Retinal pigment epithelial cell (primary cell): ENCODE measurements around the gene NRARP.

Experiments
- DNase-seq: peaks from one replicate; pipeline ENCODE4 v3.0.0-alpha.2; 2010; ENCODE audit warnings: low read depth
- H3K4me3 ChIP-seq: 2 replicates; pipeline ENCODE4 v1.5.1; 2011; ENCODE audit warnings: mild to moderate bottlenecking, low read length, control low read depth, moderate library complexity
- TF ChIP-seq, protein P1 (sequence below): conservative IDR thresholded peaks from 2 replicates; pipeline ENCODE4 v1.5.1; 2011; ENCODE audit warnings: low read depth, low read length, control low read depth, inconsistent platforms

Gene NRARP

DNA sequence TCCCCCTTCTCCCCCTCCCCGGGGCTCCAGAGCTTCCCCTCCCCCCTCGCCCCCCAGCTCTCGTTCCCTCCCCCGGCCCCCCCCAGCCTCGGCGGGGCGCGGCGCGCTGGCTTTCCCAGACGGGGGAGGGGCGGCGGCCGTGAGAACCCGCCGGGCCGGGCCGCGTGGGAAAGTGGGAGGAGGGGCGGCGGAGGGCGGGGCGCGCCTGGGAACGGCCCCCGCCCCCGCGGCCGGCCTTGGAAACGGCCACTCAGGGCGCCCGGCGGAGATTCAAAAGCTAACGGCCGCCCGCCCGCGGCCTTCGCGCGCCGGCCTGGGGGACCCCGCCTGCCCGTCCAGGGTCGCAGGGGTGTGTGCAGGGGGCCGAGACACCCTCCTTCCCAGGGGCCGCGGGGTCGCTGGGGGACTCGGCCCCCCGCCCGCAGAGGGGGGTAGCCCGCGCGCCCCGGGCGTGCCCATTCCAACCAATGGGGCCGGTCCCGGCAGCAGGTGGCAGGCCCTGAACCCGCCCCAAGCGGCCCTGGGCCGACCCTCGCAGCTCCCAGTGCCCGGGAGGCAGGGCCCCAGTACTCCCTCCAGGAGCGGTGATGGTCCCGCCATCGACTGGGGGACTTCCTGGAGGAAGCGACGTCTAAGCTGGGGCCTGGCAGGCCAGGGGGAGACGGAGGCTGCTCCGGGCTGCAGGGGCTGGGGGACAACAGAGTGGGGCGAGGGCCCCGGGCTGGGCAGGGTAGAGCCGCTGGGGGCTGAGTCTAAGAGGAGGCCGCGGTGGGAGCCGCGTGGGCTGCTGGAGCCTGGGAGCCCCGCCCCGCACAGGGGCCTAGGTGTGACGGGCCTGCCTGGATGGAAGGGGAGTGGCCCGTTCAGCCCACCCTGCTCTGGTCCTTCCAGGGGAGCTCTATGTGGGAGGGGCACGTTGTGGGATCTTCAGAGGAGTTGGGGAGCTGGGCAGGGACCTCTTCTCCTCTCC lies 14.2 kb upstream of the NRARP start:
- H3K4me3 ChIP-seq = no peak overlapping the region
- TF ChIP-seq, protein P1, sequence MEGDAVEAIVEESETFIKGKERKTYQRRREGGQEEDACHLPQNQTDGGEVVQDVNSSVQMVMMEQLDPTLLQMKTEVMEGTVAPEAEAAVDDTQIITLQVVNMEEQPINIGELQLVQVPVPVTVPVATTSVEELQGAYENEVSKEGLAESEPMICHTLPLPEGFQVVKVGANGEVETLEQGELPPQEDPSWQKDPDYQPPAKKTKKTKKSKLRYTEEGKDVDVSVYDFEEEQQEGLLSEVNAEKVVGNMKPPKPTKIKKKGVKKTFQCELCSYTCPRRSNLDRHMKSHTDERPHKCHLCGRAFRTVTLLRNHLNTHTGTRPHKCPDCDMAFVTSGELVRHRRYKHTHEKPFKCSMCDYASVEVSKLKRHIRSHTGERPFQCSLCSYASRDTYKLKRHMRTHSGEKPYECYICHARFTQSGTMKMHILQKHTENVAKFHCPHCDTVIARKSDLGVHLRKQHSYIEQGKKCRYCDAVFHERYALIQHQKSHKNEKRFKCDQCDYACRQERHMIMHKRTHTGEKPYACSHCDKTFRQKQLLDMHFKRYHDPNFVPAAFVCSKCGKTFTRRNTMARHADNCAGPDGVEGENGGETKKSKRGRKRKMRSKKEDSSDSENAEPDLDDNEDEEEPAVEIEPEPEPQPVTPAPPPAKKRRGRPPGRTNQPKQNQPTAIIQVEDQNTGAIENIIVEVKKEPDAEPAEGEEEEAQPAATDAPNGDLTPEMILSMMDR = no peak
- DNase-seq = no peak

DNA sequence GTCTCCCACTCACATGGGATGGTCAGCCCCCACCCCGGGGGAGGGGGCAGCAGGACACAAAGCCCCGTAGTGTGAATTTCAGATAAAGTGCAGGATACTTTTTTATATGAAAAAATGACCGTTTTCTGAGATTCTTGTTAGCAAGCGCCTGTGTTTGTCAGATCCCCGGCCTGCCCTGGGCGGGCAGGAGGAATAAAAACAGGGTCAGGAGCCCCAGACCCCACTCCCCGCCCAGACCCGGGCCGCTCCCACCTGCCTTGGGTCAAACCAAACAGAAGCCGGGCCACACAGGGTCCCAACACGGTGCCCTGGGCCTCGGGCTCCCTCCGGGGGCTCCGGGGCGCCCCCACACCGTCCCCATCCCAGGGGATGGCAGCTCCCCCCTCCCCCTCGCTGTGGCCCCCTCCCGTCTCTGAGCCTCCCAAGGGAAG lies 13.5 kb upstream of the NRARP start:
- peak overlapping the region; percentile 21 for H3K4me3 ChIP-seq
- no peak for DNase-seq
- TF ChIP-seq, protein P1 = no peak

DNA sequence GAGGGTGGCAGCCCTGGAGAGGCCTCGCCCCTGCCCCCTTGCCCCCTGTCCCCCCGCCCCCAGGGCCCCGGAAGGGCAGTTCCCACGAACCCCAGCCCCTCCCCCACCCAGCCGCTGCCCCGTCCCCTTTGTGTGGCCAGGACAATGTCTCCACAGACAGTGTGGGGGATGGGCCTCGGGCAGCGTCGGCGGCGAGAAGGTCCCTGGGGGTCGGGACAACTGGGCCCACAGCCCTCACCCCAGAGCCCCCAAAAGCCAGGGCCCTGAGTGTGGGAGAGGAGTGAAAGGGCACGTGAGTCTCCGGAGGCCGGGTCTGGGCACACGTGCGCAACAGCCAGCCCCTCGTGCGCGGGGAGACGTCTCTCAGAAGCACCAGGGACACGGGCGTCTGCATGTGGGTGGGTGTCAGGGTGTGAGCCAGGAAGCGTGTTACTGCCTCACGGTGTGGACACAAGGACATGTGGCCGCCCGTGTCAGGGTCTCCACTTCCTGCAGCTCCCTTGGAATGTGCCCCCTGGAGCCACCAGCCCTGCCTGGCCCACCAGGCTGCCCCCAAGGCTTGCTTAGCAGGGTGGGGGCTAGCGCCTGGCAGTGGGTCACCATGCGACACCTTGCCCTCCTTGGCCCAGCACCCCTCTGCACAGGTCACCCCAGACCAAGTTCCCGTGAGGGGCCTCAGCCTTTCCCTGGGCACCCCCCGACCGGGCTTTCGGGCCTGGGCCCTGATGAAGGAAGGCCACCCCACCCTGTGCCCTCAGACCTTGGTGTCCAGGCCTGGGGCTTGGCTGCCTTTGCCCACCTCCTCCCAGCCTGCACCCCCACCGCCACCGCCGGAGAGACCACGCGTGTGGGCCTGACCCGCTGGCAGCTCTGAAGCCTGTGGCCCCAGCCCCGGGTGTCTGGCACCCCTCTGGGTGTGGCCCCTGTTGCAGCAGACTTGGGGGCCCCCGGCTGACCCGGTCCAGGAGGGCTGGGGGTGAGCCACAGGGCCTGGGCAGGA lies 12.8 kb upstream of the NRARP start:
- H3K4me3 ChIP-seq = no peak overlapping the region
- no peak for DNase-seq
- TF ChIP-seq, protein P1 = no peak

DNA sequence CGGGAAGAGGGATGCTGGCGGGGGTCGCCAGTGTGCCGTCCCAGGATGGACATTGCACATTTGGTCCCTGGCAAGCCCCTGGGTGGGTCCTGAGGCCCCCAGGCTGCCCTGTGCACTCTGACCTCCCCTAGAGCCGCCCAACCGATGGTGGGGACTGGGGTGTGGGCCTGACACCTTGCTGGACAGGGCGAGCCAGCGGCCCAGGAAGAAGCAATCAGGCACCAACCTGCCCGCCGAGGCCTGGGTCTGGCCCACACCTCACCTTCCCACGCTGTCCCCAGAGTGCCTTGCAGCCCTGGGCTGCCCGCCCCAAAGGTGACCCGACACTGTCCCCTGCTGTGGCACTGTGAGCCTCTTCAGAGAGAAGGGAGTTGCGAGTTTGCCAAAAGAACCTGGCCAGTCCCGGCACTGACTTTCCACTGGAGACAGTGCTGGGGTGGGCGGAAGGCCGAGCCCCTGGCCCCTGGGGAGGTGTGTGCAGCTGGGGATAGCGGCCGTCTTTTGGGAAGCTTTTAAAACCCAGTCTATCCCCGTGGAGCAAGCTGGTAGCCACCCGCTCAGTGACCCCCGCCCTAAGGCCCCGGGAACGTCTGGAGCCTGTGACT lies 12.0 kb upstream of the NRARP start:
- TF ChIP-seq, protein P1 = no peak
- DNase-seq = no peak
- no peak overlapping the region for H3K4me3 ChIP-seq

DNA sequence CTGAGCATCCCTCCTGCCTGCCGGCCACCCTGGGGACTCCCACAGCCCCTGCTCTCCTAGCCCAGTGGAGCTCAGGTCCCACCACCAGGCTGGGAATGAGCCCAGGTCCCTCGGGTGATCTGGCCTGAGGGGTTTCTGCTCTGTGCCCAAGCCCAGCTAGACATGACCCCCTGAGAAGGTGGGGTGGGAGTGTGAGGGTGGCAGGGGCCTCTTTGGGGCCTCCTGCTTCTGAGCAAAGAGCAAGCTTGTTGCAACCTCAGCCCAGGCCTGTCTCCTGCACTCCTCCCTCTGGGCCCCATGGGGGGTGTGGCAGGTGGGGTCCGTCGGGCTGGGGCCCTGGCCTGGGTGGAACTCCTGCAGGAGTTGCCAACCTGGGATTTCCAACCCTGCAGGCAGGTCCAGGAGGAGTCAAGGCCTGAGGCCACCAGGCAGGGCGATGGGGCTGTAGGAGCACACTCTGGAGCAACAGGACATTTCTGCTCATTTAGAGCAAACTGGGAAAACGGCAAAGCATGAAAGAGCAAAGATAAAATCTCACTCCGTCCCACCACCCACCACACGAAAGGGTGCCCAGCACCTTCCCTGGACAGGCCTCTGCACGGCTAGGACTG lies 11.4 kb upstream of the NRARP start:
- no peak for DNase-seq
- H3K4me3 ChIP-seq = no peak overlapping the region
- TF ChIP-seq, protein P1 = no peak

DNA sequence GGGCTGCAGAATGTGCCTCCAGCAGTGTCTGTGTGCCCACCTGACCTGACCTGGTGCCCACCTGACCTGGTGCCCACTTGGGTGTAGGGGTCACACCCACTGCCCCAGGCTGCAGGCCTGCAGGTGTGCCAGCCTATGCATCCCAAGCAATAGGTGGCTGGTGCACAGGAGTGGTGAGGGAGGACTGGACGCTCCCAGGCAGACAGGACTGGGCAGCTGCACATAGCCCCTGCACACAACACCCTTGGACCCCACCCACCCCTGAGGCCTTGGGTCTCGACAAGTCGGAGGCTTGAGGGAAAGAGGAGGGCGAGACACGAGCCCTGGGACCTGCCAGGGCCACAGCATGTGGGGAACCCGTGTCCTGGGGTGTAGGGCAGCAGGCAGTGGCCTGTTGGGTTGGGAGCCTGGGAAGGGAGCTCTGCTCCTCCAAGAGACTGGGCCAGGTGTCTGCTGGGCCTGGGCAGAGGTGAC lies 10.8 kb upstream of the NRARP start:
- TF ChIP-seq, protein P1 = no peak
- no peak for DNase-seq
- no peak overlapping the region for H3K4me3 ChIP-seq
